Gastroesophageal sphincter (tissue), 4 donors: ENCODE data around the gene RXFP1. TPM values are rescaled to one million over a fixed set of nuclear protein-coding genes. Genes with fewer than 3 reads are reported as not detected.

Experiments used
- ATAC-seq: fragments of 150-250 bp; one replicate; pipeline ENCODE4 v1.9.1; 2016; ENCODE audit warnings: mild to moderate bottlenecking, moderate library complexity
- H3K27ac ChIP-seq, 4 donors: fragments of 200-600 bp; sonication (generic) in 3 of 4; 1 replicate in 3 of 4; 2 replicates in 1 of 4; pipeline ENCODE4 v1.5.1; 2016 to 2019
- H3K27me3 ChIP-seq: fragments of 200-600 bp; sonication (generic); one replicate; pipeline ENCODE4 v1.5.1; 2019
- H3K36me3 ChIP-seq, 2 donors: fragments of 200-600 bp; sonication (generic); one replicate each; pipeline ENCODE4 v1.5.1; 2019; ENCODE audit warnings: control low read depth in 1 of 2
- H3K4me1 ChIP-seq, 3 donors: fragments of 200-600 bp; sonication (generic); 1 replicate in 2 of 3; 2 replicates in 1 of 3; pipeline ENCODE4 v1.5.1; 2016 to 2019; ENCODE audit warnings: control low read depth in 2 of 3
- H3K4me3 ChIP-seq, 2 donors: fragments of 200-600 bp; sonication (generic); one replicate each; pipeline ENCODE4 v1.5.1; 2019; ENCODE audit warnings: mild to moderate bottlenecking in 1 of 2, moderate library complexity in 1 of 2
- H3K9me3 ChIP-seq, 3 donors: fragments of 200-600 bp; sonication (generic); one replicate each; pipeline ENCODE4 v1.5.1; 2017 to 2019; ENCODE audit warnings: control low read depth in 2 of 3
- CTCF ChIP-seq, 4 experiments: fragments of 200-600 bp in 2 of 4; fragments of 450-650 bp in 2 of 4; sonication (generic) in 1 of 4; IDR thresholded peaks; one replicate each; pipeline ENCODE4 v1.5.1; 2017 to 2019; ENCODE audit warnings: antibody characterized with exemption in 4 of 4, mild to moderate bottlenecking in 2 of 4, moderate library complexity in 2 of 4
- EP300 ChIP-seq: sonication (generic); formaldehyde crosslinking; IDR thresholded peaks from one replicate; pipeline ENCODE4 v1.6.1; 2017; ENCODE audit warnings: antibody characterized with exemption, mild to moderate bottlenecking
- POLR2A ChIP-seq, 2 donors: fragments of 450-650 bp; IDR thresholded peaks; one replicate each; pipeline ENCODE4 v1.6.1; 2017; ENCODE audit warnings: antibody characterized with exemption in 2 of 2, mild to moderate bottlenecking in 2 of 2, moderate library complexity in 1 of 2
- POLR2AphosphoS5 ChIP-seq: sonication (generic); formaldehyde crosslinking; IDR thresholded peaks from one replicate; pipeline ENCODE4 v1.6.1; 2017; ENCODE audit warnings: antibody characterized with exemption
- WGBS, 2 donors: methylation state at CpG; one replicate each; pipeline ENCODE4 v1.1.5; 2018; ENCODE audit warnings: low coverage in 1 of 2; 5-methylcytosine and 5-hydroxymethylcytosine counted together
- total RNA-seq, 4 donors: library from RNA; depleted of rRNA; stranded (reverse); fragments of >200 nt; gene quantifications; one replicate each; pipeline ENCODE4 v1.1.0, GENCODE V29; 2016

Gene RXFP1
- total RNA-seq, 4 donors from 2014 or later = not detected

GRCh38 chr4:158534727-158535126 is 13.0 kb downstream of the RXFP1 start:
- Histone ChIP-seq H3K27me3 (no peaks in the 10 kb centered on the region), H3K4me3 (no peak overlapping the region), H3K4me1 (no peaks in the 10 kb centered on the region), H3K9me3 (no peaks in the 10 kb centered on the region), H3K36me3 (no peaks in the 10 kb centered on the region), H3K27ac (no peak overlapping the region)
- TF ChIP-seq POLR2A (IDR thresholded peaks at IDR 0.05) (no peak), POLR2AphosphoS5 (no peak), EP300 (no peak), CTCF (IDR thresholded peaks at IDR 0.05) (no peak)
- no peak for ATAC-seq
- 85 to 86% methylated on average over 3 of the region's 3 CpGs for WGBS, 2 donors

GRCh38 chr4:158535130-158535614 is 13.5 kb downstream of the RXFP1 start:
- ATAC-seq = no peak
- Histone ChIP-seq H3K27me3 (no peaks in the 10 kb centered on the region), H3K4me3 (no peak overlapping the region), H3K4me1 (no peaks in the 10 kb centered on the region), H3K36me3 (no peaks in the 10 kb centered on the region), H3K9me3 (no peaks in the 10 kb centered on the region), H3K27ac (no peak overlapping the region)
- TF ChIP-seq POLR2A (IDR thresholded peaks at IDR 0.05) = no peak
- no peak for TF ChIP-seq EP300
- TF ChIP-seq POLR2AphosphoS5 = no peak
- no peak for TF ChIP-seq CTCF (IDR thresholded peaks at IDR 0.05)
- 70 to 77% methylated on average over 4 of the region's 4 CpGs for WGBS, 2 donors

GRCh38 chr4:158536833-158537232 is 15.2 kb downstream of the RXFP1 start:
- no peak for ATAC-seq
- no peaks in the 10 kb centered on the region for H3K27me3 ChIP-seq
- no peak overlapping the region for H3K27ac ChIP-seq
- no peaks in the 10 kb centered on the region for H3K36me3 ChIP-seq
- no peak overlapping the region for H3K4me3 ChIP-seq
- WGBS, 2 donors = 95 to 97% methylated on average over 3 of the region's 3 CpGs
- no peaks in the 10 kb centered on the region for H3K4me1 ChIP-seq
- no peak for TF ChIP-seq EP300
- no peak for TF ChIP-seq POLR2AphosphoS5
- TF ChIP-seq CTCF (IDR thresholded peaks at IDR 0.05) = no peak
- TF ChIP-seq POLR2A (IDR thresholded peaks at IDR 0.05) = no peak
- H3K9me3 ChIP-seq = no peaks in the 10 kb centered on the region

- no peaks in the 10 kb centered on the region for H3K27me3 ChIP-seq
Measured at GRCh38 chr4:158538176-158538575, 16.5 kb downstream of the RXFP1 start.

More at GRCh38 chr4:158538176-158538575, 16.5 kb downstream of the RXFP1 start:
- Histone ChIP-seq H3K9me3 (no peaks in the 10 kb centered on the region), H3K27ac (no peak overlapping the region), H3K4me1 (no peaks in the 10 kb centered on the region), H3K36me3 (no peaks in the 10 kb centered on the region), H3K4me3 (no peak overlapping the region)
- no peak for ATAC-seq
- TF ChIP-seq POLR2AphosphoS5 = no peak
- no peak for TF ChIP-seq CTCF (IDR thresholded peaks at IDR 0.05)
- no peak for TF ChIP-seq EP300
- TF ChIP-seq POLR2A (IDR thresholded peaks at IDR 0.05) = no peak
- WGBS, 2 donors = 14 to 42% methylated on average over 3 to 4 of the region's 4 CpGs
